ENCODE results near the gene CDHR4. TPM values are rescaled to one million over a fixed set of nuclear protein-coding genes. Genes with fewer than 3 reads are reported as not detected.
A peak's percentile ranks its signal among the peaks of the same experiment; 100 is the strongest.

The CDHR4 gene
- total RNA-seq, 1 experiment from 2014 or later = not detected

DNA sequence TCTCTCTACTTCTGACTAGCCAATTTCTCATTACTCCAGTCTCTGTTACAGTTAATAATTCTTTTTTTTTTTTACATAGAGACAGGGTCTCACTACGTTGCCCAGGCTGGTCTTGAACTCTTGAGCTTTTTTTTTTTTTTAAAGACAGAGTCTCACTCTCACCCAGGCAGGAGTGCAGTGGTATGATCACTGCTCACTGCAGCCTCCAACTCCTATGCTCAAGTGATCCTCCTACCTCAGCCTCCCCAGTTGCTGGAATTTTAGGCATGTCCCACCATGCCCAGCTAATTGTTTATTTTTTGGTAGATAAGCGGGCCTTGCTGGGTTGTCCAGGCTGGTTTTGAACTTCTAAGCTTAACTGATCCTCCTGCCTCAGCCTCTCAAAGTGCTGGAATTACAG is 27.0 kb downstream of the CDHR4 start:
- Histone ChIP-seq H3F3A (ENCODE audit: low read length, unreplicated experiment) (no peaks in the 10 kb centered on the region), H3K4me1 (ENCODE audit: insufficient read depth, low read length) (peaks cover 23% of the 10 kb centered on the region), H3K27me3 (ENCODE audit: low read length) (no peaks in the 10 kb centered on the region), H3K79me2 (ENCODE audit: low read length) (peaks cover 90% of the 10 kb centered on the region), H3K9ac (ENCODE audit: low read length) (no peak overlapping the region), H3K4me2 (ENCODE audit: low read length) (no peak overlapping the region), H3K9me3 (ENCODE audit: low read length) (no peaks in the 10 kb centered on the region), H4K20me1 (ENCODE audit: low read length) (peaks cover 30% of the 10 kb centered on the region; the same call in 1 of the 2 replicates), H3K9me2 (replicated peaks; ENCODE audit: low read length) (no peaks in the 10 kb centered on the region), H3K4me3 (ENCODE audit: low read length) (no peak overlapping the region), H3K36me3 (ENCODE audit: low read depth, low read length) (peaks cover 9% of the 10 kb centered on the region; the same call in 1 of the 2 replicates), H3K27ac (ENCODE audit: low read length) (no peak overlapping the region), H2AFZ (ENCODE audit: low read length) (no peak overlapping the region)
- no peak for DNase-seq
- intact Hi-C loops (cut with micrococcal nuclease) = no loop called here
- no peak for ATAC-seq
- TF ChIP-seq, protein P1, sequence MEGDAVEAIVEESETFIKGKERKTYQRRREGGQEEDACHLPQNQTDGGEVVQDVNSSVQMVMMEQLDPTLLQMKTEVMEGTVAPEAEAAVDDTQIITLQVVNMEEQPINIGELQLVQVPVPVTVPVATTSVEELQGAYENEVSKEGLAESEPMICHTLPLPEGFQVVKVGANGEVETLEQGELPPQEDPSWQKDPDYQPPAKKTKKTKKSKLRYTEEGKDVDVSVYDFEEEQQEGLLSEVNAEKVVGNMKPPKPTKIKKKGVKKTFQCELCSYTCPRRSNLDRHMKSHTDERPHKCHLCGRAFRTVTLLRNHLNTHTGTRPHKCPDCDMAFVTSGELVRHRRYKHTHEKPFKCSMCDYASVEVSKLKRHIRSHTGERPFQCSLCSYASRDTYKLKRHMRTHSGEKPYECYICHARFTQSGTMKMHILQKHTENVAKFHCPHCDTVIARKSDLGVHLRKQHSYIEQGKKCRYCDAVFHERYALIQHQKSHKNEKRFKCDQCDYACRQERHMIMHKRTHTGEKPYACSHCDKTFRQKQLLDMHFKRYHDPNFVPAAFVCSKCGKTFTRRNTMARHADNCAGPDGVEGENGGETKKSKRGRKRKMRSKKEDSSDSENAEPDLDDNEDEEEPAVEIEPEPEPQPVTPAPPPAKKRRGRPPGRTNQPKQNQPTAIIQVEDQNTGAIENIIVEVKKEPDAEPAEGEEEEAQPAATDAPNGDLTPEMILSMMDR (conservative IDR thresholded peaks at IDR 0.05; ENCODE audit: low read depth, low read length) = no peak
- TF ChIP-seq EZH2phosphoT487 (IDR thresholded peaks at IDR 0.05; ENCODE audit: borderline replicate concordance, low read length) (no peak), EZH2 (IDR thresholded peaks at IDR 0.05; ENCODE audit: low read length, unreplicated experiment) (no peak)
- BruUV-seq (replicated peaks) = no TSS peak
- ChIA-PET CTCF (no interaction called here), POLR2A (ENCODE audit: unreplicated experiment) (no interaction called here)

DNA sequence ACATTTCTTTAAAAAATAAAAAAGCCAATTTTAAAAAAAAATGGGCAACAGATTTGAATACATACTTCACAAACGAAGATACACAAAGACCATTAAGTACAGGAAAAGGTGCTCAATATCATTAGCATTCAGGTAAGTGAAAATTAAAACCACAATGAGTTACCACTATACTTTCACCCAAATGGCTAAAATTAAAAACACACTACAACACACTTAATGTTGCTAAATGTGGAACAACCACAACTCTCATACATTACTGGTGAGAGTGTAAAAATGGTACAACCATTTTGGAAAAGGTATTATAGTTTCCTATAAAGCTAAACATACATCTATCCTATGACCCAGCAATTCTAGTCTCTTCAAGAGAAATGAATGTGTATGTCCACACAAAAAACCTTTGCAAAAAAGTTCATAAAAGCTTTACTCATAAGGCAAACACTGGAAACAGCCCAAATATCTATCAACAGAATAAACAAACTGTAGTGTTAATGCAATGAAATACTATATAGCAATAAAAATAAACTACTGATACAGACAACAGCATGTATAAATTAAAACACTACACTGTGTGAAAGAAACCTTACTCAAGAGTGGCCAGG is 28.2 kb downstream of the CDHR4 start:
- Histone ChIP-seq H3K9me3 (ENCODE audit: low read length) (no peaks in the 10 kb centered on the region), H3K79me2 (ENCODE audit: low read length) (peaks cover 89% of the 10 kb centered on the region), H3K9me2 (replicated peaks; ENCODE audit: low read length) (no peaks in the 10 kb centered on the region), H3F3A (ENCODE audit: low read length, unreplicated experiment) (no peaks in the 10 kb centered on the region), H3K36me3 (ENCODE audit: low read depth, low read length) (peaks cover 9% of the 10 kb centered on the region; the same call in 1 of the 2 replicates), H3K4me2 (ENCODE audit: low read length) (peak overlapping the region; percentile 54), H3K27ac (ENCODE audit: low read length) (peak overlapping the region; percentile 54), H3K4me3 (ENCODE audit: low read length) (no peak overlapping the region; the same call in 1 of the 2 replicates), H2AFZ (ENCODE audit: low read length) (no peak overlapping the region), H3K27me3 (ENCODE audit: low read length) (no peaks in the 10 kb centered on the region), H3K4me1 (ENCODE audit: insufficient read depth, low read length) (peaks cover 23% of the 10 kb centered on the region), H3K9ac (ENCODE audit: low read length) (no peak overlapping the region), H4K20me1 (ENCODE audit: low read length) (peaks cover 30% of the 10 kb centered on the region; the same call in 1 of the 2 replicates)
- peak; percentile 85 for DNase-seq
- TF ChIP-seq, protein P1 (conservative IDR thresholded peaks at IDR 0.05; ENCODE audit: low read depth, low read length) = no peak
- TF ChIP-seq EZH2 (IDR thresholded peaks at IDR 0.05; ENCODE audit: low read length, unreplicated experiment) = no peak
- no peak for TF ChIP-seq EZH2phosphoT487 (IDR thresholded peaks at IDR 0.05; ENCODE audit: borderline replicate concordance, low read length)
- POLR2A ChIA-PET (ENCODE audit: unreplicated experiment) = interaction anchor here (0.6 kb wide), 1 partner anchor 15 kb away, joined by 3 read pairs; the partner anchor contains the start of gene IP6K1
- CTCF ChIA-PET = interaction anchor here (0.6 kb wide), 1 partner anchor 48 kb away, joined by 3 read pairs; the partner anchor contains the start of gene GMPPB
- BruUV-seq (replicated peaks) = no TSS peak
- intact Hi-C loops (cut with micrococcal nuclease) = loop anchor here (1.0 kb wide), 1 partner anchor 25 kb away; no protein-coding TSS in a partner anchor
- ATAC-seq = peak; percentile 84

DNA sequence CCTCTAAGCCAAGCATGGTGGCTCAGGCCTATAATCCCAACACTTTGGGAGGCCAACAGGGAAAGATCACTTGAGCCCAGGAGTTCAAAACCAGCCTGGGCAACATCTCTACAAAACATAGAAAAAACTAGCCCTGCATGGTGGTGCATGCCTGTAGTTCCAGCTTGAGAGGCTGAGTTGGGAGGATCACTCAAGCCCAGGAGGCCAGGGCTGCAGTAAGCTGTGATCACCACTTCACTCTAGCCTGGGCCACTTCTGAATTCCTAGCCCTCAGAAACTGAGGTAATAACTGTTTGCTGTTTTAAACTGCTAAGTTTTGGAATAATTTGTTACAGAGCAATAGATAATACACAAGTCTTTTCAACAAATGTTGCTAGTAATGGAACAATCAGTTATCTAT is 29.7 kb downstream of the CDHR4 start:
- peaks cover 18% of the 10 kb centered on the region for H3K4me1 ChIP-seq (ENCODE audit: insufficient read depth, low read length)
- no peak for ATAC-seq
- TF ChIP-seq EZH2 (IDR thresholded peaks at IDR 0.05; ENCODE audit: low read length, unreplicated experiment) (no peak), EZH2phosphoT487 (IDR thresholded peaks at IDR 0.05; ENCODE audit: borderline replicate concordance, low read length) (no peak)
- TF ChIP-seq, protein P1 (conservative IDR thresholded peaks at IDR 0.05; ENCODE audit: low read depth, low read length) = no peak

More for the DNA sequence above, 29.7 kb downstream of the CDHR4 start:
- H3K9me3 ChIP-seq (ENCODE audit: low read length) = no peaks in the 10 kb centered on the region
- H3K9ac ChIP-seq (ENCODE audit: low read length) = no peak overlapping the region
- intact Hi-C loops (cut with micrococcal nuclease) = no loop called here
- no peaks in the 10 kb centered on the region for H3F3A ChIP-seq (ENCODE audit: low read length, unreplicated experiment)
- ChIA-PET POLR2A (ENCODE audit: unreplicated experiment) (no interaction called here), CTCF (no interaction called here)
- peaks cover 86% of the 10 kb centered on the region for H3K79me2 ChIP-seq (ENCODE audit: low read length)
- H3K9me2 ChIP-seq (replicated peaks; ENCODE audit: low read length) = no peaks in the 10 kb centered on the region
- H3K4me3 ChIP-seq (ENCODE audit: low read length) = no peak overlapping the region
- DNase-seq = no peak
- peaks cover 22% of the 10 kb centered on the region; the same call in 1 of the 2 replicates for H4K20me1 ChIP-seq (ENCODE audit: low read length)
- H3K36me3 ChIP-seq (ENCODE audit: low read depth, low read length) = peaks cover 9% of the 10 kb centered on the region; the same call in 1 of the 2 replicates
- H2AFZ ChIP-seq (ENCODE audit: low read length) = no peak overlapping the region
- BruUV-seq (replicated peaks) = no TSS peak
- H3K4me2 ChIP-seq (ENCODE audit: low read length) = no peak overlapping the region
- no peak overlapping the region for H3K27ac ChIP-seq (ENCODE audit: low read length)
- H3K27me3 ChIP-seq (ENCODE audit: low read length) = no peaks in the 10 kb centered on the region
